NT2/D1 (cell line): Measurements from ENCODE around the gene LRRC34.

Experiments used
- SUZ12 ChIP-seq: IDR thresholded peaks from 2 replicates; pipeline ENCODE4 v1.6.1; 2011; ENCODE audit not compliant: insufficient read length, insufficient read depth; ENCODE audit errors: extremely low read depth
- ZNF274 ChIP-seq: IDR thresholded peaks from 2 replicates; pipeline ENCODE4 v1.6.1; 2011; ENCODE audit warnings: mild to moderate bottlenecking, low read depth, low read length

- TF ChIP-seq ZNF274 (no peak), SUZ12 (no peak)
Observed at GRCh38 chr3:169787791-169788190, 24.9 kb downstream of the LRRC34 start.
